Mesenchymal stem cell (in vitro differentiated cells and primary cell): ENCODE data around the gene CYP3A4.

ENCODE experiments used
- DNase-seq: peaks from one replicate; pipeline ENCODE4 v3.0.0-alpha.2; 2013
- H2AFZ ChIP-seq: one replicate; pipeline ENCODE4 v1.6.1; 2013; ENCODE audit warnings: low read depth, mild to moderate bottlenecking, control low read depth, inconsistent platforms, low read length, moderate library complexity
- H2AK5ac ChIP-seq: 2 replicates; pipeline ENCODE4 v1.6.1; 2013; ENCODE audit warnings: low read length, moderate library complexity, mild to moderate bottlenecking, inconsistent platforms; ENCODE audit not compliant: severe bottlenecking
- H2BK120ac ChIP-seq: one replicate; pipeline ENCODE4 v1.6.1; 2013; ENCODE audit warnings: low read depth, mild to moderate bottlenecking, inconsistent platforms, low read length, moderate library complexity
- H2BK12ac ChIP-seq, 2 experiments: one replicate each; pipeline ENCODE4 v1.6.1; 2013; ENCODE audit warnings: inconsistent platforms in 2 of 2, low read length in 2 of 2, mild to moderate bottlenecking in 2 of 2, moderate library complexity in 2 of 2, control low read depth in 1 of 2
- H2BK15ac ChIP-seq: one replicate; pipeline ENCODE4 v1.6.1; 2013; ENCODE audit warnings: mild to moderate bottlenecking, low read depth, inconsistent platforms; ENCODE audit not compliant: poor library complexity, severe bottlenecking
- H2BK5ac ChIP-seq: 2 replicates; pipeline ENCODE4 v1.6.1; 2013; ENCODE audit warnings: low read depth, mild to moderate bottlenecking, low read length, control low read depth, inconsistent platforms; ENCODE audit not compliant: poor library complexity, severe bottlenecking
- H3K14ac ChIP-seq, 2 experiments: one replicate each; pipeline ENCODE4 v1.6.1; 2013; ENCODE audit warnings: inconsistent platforms in 2 of 2, low read length in 2 of 2, control low read depth in 1 of 2, mild to moderate bottlenecking in 1 of 2, moderate library complexity in 1 of 2
- H3K18ac ChIP-seq, 2 experiments: one replicate each; pipeline ENCODE4 v1.6.1; 2013; ENCODE audit warnings: inconsistent platforms in 2 of 2, low read length in 2 of 2, control low read depth in 1 of 2, low read depth in 1 of 2, mild to moderate bottlenecking in 1 of 2
- H3K23ac ChIP-seq, 2 experiments: one replicate each; pipeline ENCODE4 v1.6.1; 2013; ENCODE audit warnings: inconsistent platforms in 2 of 2, low read length in 2 of 2, mild to moderate bottlenecking in 2 of 2, moderate library complexity in 2 of 2, control low read depth in 1 of 2
- H3K27ac ChIP-seq: 2 replicates; pipeline ENCODE4 v1.5.1; 2013; ENCODE audit warnings: mild to moderate bottlenecking, moderate library complexity, low read length, control low read depth, inconsistent platforms; ENCODE audit not compliant: poor library complexity, severe bottlenecking
- H3K27me3 ChIP-seq, 2 experiments: 2 replicates each; pipeline versions ENCODE4 v1.6.1 to v1.7.0; 2013; ENCODE audit warnings: low read length in 2 of 2, mild to moderate bottlenecking in 2 of 2, moderate library complexity in 2 of 2, control low read depth in 1 of 2, inconsistent platforms in 1 of 2; ENCODE audit not compliant: control insufficient read depth in 1 of 2, insufficient read depth in 1 of 2
- H3K36me3 ChIP-seq, 2 experiments: 2 replicates each; pipeline versions ENCODE4 v1.6.1 to v1.7.0; 2013; ENCODE audit warnings: low read length in 2 of 2, control low read depth in 1 of 2, inconsistent platforms in 1 of 2, low read depth in 1 of 2, mild to moderate bottlenecking in 1 of 2; ENCODE audit not compliant: insufficient read depth in 2 of 2, control insufficient read depth in 1 of 2
- H3K4ac ChIP-seq, 2 experiments: one replicate each; pipeline ENCODE4 v1.6.1; 2013; ENCODE audit warnings: inconsistent platforms in 2 of 2, low read length in 2 of 2, mild to moderate bottlenecking in 2 of 2, moderate library complexity in 2 of 2, control low read depth in 1 of 2, low read depth in 1 of 2
- H3K4me1 ChIP-seq: 2 replicates; pipeline ENCODE4 v1.6.1; 2013; ENCODE audit warnings: low read depth, low read length, control low read depth; ENCODE audit not compliant: control insufficient read depth, insufficient read depth
- H3K4me2 ChIP-seq: 2 replicates; pipeline ENCODE4 v1.6.1; 2013; ENCODE audit warnings: low read length, mild to moderate bottlenecking, inconsistent platforms; ENCODE audit not compliant: poor library complexity, severe bottlenecking
- H3K4me3 ChIP-seq, 2 experiments: 2 replicates each; pipeline versions ENCODE4 v1.5.1 to v1.7.0; 2013; ENCODE audit warnings: low read length in 2 of 2, mild to moderate bottlenecking in 2 of 2, control low read depth in 1 of 2, low read depth in 1 of 2; ENCODE audit not compliant: insufficient read depth in 1 of 2
- H3K79me1 ChIP-seq: replicated peaks from 2 replicates; pipeline ENCODE4 v1.6.1; 2013; ENCODE audit warnings: mild to moderate bottlenecking, control low read depth, low read length, inconsistent platforms; ENCODE audit not compliant: poor library complexity, severe bottlenecking
- H3K9ac ChIP-seq: 2 replicates; pipeline ENCODE4 v1.7.0; 2013; ENCODE audit warnings: mild to moderate bottlenecking, low read length, moderate library complexity
- H3K9me3 ChIP-seq: 2 replicates; pipeline ENCODE4 v1.7.0; 2013; ENCODE audit warnings: mild to moderate bottlenecking, low read length; ENCODE audit not compliant: control insufficient read depth
- H4K8ac ChIP-seq: one replicate; pipeline ENCODE4 v1.6.1; 2013; ENCODE audit warnings: inconsistent platforms, mild to moderate bottlenecking, low read length, moderate library complexity
- H4K91ac ChIP-seq: one replicate; pipeline ENCODE4 v1.6.1; 2013; ENCODE audit warnings: mild to moderate bottlenecking, low read length, inconsistent platforms
- WGBS: methylation state at CpG from one replicate; pipeline ENCODE4 v1.1.7; 2013; ENCODE audit warnings: mixed read lengths; 5-methylcytosine and 5-hydroxymethylcytosine counted together

Gene CYP3A4

DNA sequence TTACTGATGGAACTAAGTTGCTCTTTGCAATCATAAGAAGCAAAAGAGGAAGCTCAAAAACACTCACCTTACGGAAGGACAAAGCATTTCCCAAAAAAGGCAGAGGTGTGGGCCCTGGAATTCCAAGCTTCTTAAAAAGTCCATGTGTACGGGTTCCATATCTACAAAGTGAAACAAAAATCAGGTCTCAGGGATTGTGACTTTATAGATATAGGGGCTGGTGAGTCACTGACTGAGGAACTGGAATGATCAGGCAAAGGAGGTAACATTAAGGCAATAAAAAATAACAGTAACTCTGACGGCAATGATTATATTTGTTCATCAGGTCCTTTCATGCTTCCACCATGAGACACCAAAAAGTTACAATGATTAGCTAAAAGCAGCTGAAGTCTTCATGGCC is 53.0 kb downstream of the CYP3A4 start:
- H3K27me3 ChIP-seq = no peaks in the 10 kb centered on the region
- no peaks in the 10 kb centered on the region for H3K79me1 ChIP-seq
- no peak overlapping the region for H3K9ac ChIP-seq
- no peak overlapping the region for H3K4me2 ChIP-seq
- H2BK120ac ChIP-seq = no peak overlapping the region
- no peaks in the 10 kb centered on the region for H3K9me3 ChIP-seq
- no peak overlapping the region for H3K14ac ChIP-seq
- H3K36me3 ChIP-seq = no peaks in the 10 kb centered on the region
- H2AK5ac ChIP-seq = no peak overlapping the region
- H3K23ac ChIP-seq = no peak overlapping the region
- no peak overlapping the region for H2BK15ac ChIP-seq
- no peak overlapping the region for H3K18ac ChIP-seq
- no peak overlapping the region for H2BK5ac ChIP-seq
- H3K27ac ChIP-seq = no peak overlapping the region
- DNase-seq = no peak
- H3K4me3 ChIP-seq = no peak overlapping the region
- no peak overlapping the region for H4K8ac ChIP-seq
- H4K91ac ChIP-seq = no peak overlapping the region
- no peak overlapping the region for H2AFZ ChIP-seq
- WGBS = 85% methylated on average over 2 of the region's 3 CpGs
- H2BK12ac ChIP-seq = no peak overlapping the region
- H3K4ac ChIP-seq = no peak overlapping the region
- H3K4me1 ChIP-seq = no peaks in the 10 kb centered on the region

DNA sequence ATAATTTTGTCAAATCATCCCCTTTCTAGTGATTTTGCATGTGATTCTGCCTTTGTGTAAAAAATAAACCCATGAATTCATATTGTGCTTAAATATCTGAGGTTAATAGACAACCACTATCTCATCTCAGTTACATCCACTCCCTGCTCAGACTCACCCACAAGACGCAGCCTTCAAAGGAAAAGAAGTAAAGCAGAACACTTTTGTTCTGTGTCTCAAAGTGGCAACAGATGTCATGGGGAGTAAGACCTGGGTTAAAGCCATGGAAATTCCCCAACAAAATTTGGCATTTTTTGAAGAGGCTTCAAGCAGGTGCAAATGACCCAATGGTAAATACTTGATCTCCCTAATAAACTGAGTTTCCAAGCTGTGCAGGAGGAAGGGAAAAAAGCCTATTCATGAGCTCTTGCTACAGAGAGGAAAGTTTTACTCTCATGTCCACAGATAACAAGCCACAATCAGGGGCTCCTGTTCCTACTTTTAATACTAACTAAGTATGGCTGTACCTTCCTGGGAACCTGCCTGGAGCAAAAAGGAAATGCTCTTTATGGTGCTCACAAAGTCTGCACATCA is 53.7 kb downstream of the CYP3A4 start:
- H3K14ac ChIP-seq = no peak overlapping the region
- no peak overlapping the region for H4K91ac ChIP-seq
- H3K4me1 ChIP-seq = no peaks in the 10 kb centered on the region
- no peak overlapping the region for H3K9ac ChIP-seq
- H3K4me3 ChIP-seq = no peak overlapping the region
- H2BK120ac ChIP-seq = no peak overlapping the region
- H3K27ac ChIP-seq = no peak overlapping the region
- no peak overlapping the region for H3K4me2 ChIP-seq
- no peak for DNase-seq
- H2BK12ac ChIP-seq = no peak overlapping the region
- no peak overlapping the region for H3K4ac ChIP-seq
- H2BK5ac ChIP-seq = no peak overlapping the region
- H4K8ac ChIP-seq = no peak overlapping the region
- H2BK15ac ChIP-seq = no peak overlapping the region
- no peak overlapping the region for H3K23ac ChIP-seq
- no peaks in the 10 kb centered on the region for H3K27me3 ChIP-seq
- H2AFZ ChIP-seq = no peak overlapping the region
- no peak overlapping the region for H3K18ac ChIP-seq
- H3K9me3 ChIP-seq = no peaks in the 10 kb centered on the region
- no peaks in the 10 kb centered on the region for H3K36me3 ChIP-seq
- no peak overlapping the region for H2AK5ac ChIP-seq
- no peaks in the 10 kb centered on the region for H3K79me1 ChIP-seq
- WGBS = 89% methylated on average over 1 of the region's 1 CpG

DNA sequence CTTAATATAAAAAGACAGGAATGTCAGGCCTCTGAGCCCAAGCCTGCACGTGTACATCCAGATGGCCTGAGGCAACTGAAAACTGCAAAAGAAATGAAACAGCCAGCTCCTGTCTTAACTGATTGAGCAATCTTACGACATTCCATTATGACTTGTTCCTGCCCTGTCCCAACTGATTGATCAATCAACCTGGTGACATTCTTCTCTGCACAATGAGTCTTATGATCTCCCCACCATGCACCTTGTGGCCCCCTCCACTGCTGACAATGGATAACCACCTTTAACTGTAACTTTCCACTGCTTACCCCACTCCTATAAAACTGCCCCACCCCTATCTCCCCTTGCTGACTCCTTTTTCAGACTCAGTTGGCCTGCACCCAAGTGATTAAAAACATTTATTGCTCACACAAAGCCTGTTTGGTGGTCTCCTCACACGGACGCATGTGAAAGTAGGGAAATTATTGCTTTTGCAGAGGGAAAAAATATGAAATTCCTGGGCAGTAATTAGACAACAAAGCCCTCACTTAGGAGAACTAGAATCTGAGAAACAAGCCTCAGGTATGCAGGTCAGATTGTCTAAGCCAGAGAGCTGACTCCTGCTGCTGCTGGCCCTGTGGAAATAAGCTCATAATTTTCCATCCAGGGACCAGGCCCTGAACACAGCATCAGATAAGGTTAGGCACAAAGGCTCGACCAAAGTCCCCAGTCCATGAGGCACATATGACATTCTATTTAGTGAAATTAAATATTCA is 54.3 kb downstream of the CYP3A4 start:
- Histone ChIP-seq H3K9ac (no peak overlapping the region), H2BK12ac (no peak overlapping the region), H2AK5ac (no peak overlapping the region), H3K36me3 (no peaks in the 10 kb centered on the region), H2BK120ac (no peak overlapping the region), H3K27ac (no peak overlapping the region), H3K4me1 (no peaks in the 10 kb centered on the region), H3K18ac (no peak overlapping the region), H4K91ac (no peak overlapping the region), H3K27me3 (no peaks in the 10 kb centered on the region), H2BK15ac (no peak overlapping the region), H3K79me1 (no peaks in the 10 kb centered on the region), H2BK5ac (no peak overlapping the region), H3K4ac (no peak overlapping the region), H4K8ac (no peak overlapping the region), H2AFZ (no peak overlapping the region), H3K4me3 (no peak overlapping the region), H3K4me2 (no peak overlapping the region), H3K9me3 (no peaks in the 10 kb centered on the region), H3K14ac (no peak overlapping the region), H3K23ac (no peak overlapping the region)
- 59% methylated on average over 4 of the region's 5 CpGs for WGBS
- peak; percentile 6 for DNase-seq

DNA sequence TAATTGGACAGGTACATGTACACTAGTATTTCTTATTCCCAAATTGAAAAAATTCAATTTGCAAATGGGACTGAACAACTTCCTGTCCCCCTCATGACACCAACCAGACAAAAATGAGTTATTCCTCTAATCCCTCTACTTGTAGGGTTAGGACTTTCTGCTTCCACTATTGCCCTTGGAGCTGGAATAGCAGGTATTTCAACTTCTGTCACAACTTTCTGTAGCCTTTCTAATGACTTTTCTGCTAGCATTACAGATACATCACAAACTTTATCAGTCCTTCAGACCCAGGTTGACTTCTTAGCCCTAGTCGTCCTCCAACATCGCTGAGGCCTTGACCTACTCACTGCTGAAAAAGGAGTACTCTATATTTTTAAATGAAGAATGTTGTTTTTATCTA is 55.4 kb downstream of the CYP3A4 start:
- Histone ChIP-seq H4K8ac (no peak overlapping the region), H3K9ac (no peak overlapping the region), H3K18ac (no peak overlapping the region), H2BK5ac (no peak overlapping the region), H3K23ac (no peak overlapping the region), H2BK15ac (no peak overlapping the region), H3K36me3 (no peaks in the 10 kb centered on the region), H4K91ac (no peak overlapping the region), H2BK12ac (no peak overlapping the region), H3K27ac (no peak overlapping the region), H3K4me2 (no peak overlapping the region), H2AFZ (no peak overlapping the region), H3K4me1 (no peaks in the 10 kb centered on the region), H3K4ac (no peak overlapping the region), H2AK5ac (no peak overlapping the region), H3K14ac (no peak overlapping the region), H2BK120ac (no peak overlapping the region), H3K27me3 (no peaks in the 10 kb centered on the region), H3K4me3 (no peak overlapping the region), H3K9me3 (no peaks in the 10 kb centered on the region), H3K79me1 (no peaks in the 10 kb centered on the region)
- DNase-seq = no peak
- no CpG with 5 or more reads among the region's 2 CpGs for WGBS
